Measurements from ENCODE around the gene APOBEC2.

Gene APOBEC2

DNA sequence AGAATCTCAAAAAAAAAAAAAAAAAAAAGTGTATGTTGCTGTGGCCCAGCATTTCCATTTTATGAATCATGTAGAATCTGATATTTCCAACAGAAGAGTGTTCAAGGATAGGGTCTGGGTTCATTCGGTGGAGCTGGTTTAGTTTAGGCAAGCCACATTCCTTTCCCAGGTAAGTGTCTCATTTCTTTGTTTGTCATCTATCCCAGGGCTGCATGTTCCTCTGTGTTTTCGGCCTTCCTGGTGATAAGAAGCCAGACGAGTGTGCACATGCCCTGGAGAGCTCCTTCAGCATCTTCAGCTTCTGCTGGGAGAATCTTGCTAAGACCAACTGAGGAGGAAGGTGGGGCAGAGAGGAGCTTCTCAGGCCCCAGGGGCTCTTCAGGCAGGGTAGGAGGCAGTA is 58.0 kb downstream of the APOBEC2 start:
- TF ChIP-seq, protein P1, sequence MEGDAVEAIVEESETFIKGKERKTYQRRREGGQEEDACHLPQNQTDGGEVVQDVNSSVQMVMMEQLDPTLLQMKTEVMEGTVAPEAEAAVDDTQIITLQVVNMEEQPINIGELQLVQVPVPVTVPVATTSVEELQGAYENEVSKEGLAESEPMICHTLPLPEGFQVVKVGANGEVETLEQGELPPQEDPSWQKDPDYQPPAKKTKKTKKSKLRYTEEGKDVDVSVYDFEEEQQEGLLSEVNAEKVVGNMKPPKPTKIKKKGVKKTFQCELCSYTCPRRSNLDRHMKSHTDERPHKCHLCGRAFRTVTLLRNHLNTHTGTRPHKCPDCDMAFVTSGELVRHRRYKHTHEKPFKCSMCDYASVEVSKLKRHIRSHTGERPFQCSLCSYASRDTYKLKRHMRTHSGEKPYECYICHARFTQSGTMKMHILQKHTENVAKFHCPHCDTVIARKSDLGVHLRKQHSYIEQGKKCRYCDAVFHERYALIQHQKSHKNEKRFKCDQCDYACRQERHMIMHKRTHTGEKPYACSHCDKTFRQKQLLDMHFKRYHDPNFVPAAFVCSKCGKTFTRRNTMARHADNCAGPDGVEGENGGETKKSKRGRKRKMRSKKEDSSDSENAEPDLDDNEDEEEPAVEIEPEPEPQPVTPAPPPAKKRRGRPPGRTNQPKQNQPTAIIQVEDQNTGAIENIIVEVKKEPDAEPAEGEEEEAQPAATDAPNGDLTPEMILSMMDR (IDR thresholded peaks at IDR 0.05; ENCODE audit: insufficient read depth, low read length, missing control alignments) = no peak
- POLR2A ChIA-PET = no interaction called here
- CTCF ChIA-PET = interaction anchor here (0.6 to 1.5 kb wide), 2 partner anchors 12 to 415 kb away, joined by 3 read pairs; no protein-coding TSS in a partner anchor
- H3K4me3 ChIP-seq (ENCODE audit: low read depth, low read length) = no peak overlapping the region
- DNase-seq (ENCODE audit: low read depth, low spot score) = no peak
